HG02623 (cell line): ENCODE results near the gene PIGT.
"Not testable (repeated sequence)": the region's sequence is repeated elsewhere in the genome, so short reads cannot be mapped to it uniquely, and the experiment has no call there.

Experiments
- ATAC-seq: cut with Tn5 transposase; IDR thresholded peaks from one replicate; pipeline ENCODE4 v1.9.1; 2021; ENCODE audit warnings: moderate library complexity; ENCODE audit not compliant: unreplicated experiment

The PIGT gene

DNA sequence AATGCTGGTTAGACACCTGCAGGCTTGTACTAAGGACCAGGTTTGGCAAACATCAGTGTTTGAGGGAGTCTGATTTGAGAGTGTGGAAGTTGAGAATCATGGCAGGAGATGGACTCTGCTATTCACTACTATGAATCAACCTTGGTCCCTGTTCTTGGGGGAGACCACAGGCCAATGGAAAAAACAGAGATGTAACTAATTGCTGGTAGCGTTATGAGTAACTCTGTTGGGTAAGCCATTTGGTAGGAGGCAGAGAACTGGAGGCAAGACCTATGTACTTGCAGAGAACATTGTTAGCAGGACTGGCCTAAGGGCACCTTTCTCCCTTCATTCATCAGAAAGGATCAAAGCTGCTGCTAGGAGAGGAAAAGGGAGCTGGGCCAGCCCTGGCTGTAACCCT is 45.3 kb downstream of the PIGT start:
- no peak for ATAC-seq

GRCh38 chr20:45462711-45463509 is 47.0 kb downstream of the PIGT start:
- ATAC-seq, result no peak

DNA sequence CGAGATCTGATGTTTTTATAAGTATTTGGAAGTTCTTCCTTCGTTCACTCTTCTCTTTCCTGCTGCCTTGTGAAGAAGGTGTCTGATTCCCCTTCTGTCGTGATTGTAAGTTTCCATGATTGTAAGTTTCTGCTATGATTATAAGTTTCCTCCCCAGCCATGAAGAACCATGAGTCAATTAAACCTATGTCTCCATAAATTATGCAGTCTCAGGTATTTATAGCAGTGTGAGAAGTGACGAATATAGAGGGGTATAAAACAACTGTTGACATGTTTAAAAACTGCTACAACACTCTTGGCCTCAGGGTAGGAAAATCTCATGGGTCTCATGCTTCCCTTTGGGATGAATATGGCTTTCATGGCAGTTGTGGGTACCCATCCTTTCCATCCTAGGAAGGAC is 47.8 kb downstream of the PIGT start:
- ATAC-seq, result no peak

DNA sequence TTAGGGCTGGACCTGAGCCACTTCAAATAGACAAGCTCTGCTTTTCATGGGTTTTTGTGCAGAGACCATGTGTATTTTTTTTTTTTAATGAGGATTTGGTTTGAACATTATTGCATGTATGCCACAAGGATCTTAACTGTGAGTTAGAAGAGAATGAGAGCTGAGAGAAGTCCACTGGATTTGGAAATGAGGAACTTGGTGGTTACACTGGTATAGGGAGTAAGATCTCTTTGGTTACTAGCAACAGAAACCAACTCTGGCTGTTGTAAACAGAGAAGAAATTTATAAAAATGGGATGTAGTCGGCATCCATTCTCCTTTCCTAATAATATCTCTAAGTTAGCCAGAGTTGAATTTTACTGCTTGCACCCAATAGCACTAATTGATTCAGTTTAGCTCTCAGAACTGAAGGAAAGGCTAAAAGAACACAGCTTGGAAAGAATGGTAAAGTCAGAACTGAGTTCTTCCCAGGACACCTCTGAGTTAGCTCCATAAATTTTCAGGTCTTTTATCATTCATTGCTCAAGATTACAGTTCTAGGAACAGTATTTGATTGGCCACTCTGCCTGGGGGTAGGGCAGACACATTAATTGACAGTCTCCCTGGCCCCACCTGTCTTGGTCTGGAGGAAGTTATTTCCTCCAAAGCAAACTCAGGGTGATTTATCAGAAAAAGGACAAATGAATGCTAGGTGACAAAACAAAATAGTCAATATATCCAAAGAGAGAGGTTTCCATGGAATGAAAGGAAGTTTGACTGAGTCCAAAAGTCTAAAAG is 49.7 kb downstream of the PIGT start:
- no peak for ATAC-seq

- ATAC-seq, result no peak
Observed at GRCh38 chr20:45467172-45467571, 51.2 kb downstream of the PIGT start.

DNA sequence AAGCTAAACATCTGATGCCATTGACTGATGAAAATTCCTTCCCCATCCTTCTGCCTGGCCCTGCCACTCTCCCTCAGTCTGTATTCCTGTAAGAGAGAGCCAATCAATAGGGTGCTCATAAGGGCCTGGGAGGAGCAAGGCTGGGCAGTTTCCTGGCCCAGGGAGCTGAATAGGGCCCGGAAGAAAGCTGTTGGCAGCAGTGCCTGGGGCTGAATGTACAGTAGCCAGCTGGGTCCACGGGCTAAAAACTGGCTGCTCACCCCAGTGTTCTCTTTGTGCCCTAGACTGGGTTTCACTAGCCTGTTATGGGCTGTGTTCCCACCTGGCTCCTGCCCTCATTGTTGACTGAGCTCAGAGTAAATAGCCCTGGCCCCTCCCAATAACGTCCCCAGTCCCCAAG is 51.9 kb downstream of the PIGT start:
- no peak for ATAC-seq

DNA sequence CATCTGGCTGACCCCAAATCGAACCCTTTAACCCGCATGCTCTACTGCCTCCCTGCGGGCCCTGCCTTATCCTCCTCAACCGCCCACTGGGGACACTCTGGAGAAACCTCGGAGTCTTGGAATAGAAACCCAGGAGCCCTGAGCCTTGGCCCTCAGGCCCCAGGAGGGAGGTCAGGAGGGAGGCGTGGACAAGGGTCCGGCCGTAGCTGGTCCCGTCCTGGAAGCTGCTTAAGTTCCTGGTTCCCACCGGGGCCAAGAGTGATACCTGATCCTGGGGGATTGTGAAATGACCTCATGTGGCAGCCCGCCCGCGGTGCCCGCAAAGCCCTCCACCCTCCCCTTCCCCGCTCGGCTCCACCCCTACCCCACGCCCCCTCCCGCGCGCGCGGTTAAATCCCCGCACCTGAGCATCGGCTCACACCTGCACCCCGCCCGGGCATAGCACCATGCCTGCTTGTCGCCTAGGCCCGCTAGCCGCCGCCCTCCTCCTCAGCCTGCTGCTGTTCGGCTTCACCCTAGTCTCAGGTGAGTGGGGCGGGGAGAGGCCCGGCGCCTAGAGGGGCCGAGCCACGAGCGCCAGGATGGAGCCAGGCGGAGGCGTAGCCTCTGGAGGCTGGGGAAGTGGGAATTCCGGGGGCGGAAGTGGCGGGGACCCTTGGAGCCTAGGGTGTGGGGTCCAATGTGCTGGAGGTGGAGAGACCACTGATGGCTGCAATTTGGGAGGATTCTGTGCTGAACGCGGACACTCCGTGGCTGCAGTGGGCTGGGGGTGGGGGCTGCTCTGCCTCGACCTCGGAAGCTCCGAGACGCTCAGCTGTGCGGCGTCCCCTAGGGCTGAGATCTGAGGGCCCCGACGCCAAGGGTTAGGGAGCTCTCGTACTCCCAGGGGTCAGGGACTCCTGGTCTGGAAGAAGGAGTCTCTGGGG is 53.7 kb downstream of the PIGT start, which contains the start of gene WFDC2:
Gene WFDC2 (plus strand): TSS at position 418 of the 926 bp plus-strand sequence. CDS start 29 bp downstream, at position 447.
- no peak for ATAC-seq

- ATAC-seq, result peak; percentile 45
Observed at GRCh38 chr20:45470262-45470931, 54.5 kb downstream of the PIGT start.

DNA sequence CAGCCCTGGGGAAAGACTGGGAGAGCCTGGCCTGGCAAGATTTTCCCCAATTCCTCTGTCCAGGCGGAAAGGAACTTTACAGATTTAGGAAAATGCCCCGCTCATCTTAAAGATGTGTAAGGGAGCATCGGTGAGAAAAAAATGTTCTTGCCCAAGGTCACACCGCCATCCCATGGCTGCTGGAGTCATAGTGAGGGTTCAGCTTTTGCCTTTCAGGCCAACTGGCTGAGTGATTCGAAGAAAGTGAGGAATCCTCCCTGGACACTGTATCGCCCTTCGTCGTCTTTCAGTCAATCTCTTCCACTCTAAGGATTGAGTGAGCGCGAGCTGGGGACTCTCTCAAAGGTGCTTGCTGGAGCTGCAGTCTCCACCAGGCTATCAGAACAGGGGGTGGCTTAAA is 55.0 kb downstream of the PIGT start:
- no peak for ATAC-seq

DNA sequence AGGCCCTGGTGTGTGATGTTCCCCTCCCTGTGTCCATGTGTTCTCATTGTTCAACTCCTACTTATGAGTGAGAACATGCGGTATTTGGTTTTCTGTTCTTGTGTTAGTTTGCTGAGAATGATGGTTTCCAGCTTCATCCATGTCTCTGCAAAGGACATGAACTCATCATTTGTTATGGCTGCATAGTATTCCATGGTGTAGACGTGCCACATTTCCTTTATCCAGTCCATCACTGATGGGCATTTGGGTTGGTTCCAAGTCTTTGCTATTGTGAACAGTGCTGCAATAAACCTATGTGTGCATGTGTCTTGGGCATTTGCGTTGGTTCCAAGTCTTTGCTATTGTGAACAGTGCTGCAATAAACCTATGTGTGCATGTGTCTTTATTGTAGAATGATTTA is 56.3 kb downstream of the PIGT start:
- not testable (repeated sequence) for ATAC-seq
